Caki2 (cell line): Measurements from ENCODE around the gene PTPRM. TPM values are rescaled to one million over a fixed set of nuclear protein-coding genes. Genes with fewer than 3 reads are reported as not detected.

Experiments used
- DNase-seq: peaks from one replicate; pipeline ENCODE4 v3.0.0-alpha.2; 2015; ENCODE audit warnings: low read depth
- in situ Hi-C: cut with HindIII; loops from 2 replicates; pipeline ENCODE4 v1.10.0; 2016; ENCODE audit warnings: low sequenced_read_pairs, low pct_unique_long_range_greater_than_20kb, mixed read lengths
- total RNA-seq: library from RNA; depleted of rRNA; stranded (reverse); fragments of >200 nt; shearing (Covaris generic); gene quantifications from 2 replicates; pipeline ENCODE4 v1.2.3, GENCODE V29; 2014; ENCODE audit warnings: low replicate concordance

PTPRM gene
- total RNA-seq, 1 experiment from 2014 or later = 29.1 TPM

DNA sequence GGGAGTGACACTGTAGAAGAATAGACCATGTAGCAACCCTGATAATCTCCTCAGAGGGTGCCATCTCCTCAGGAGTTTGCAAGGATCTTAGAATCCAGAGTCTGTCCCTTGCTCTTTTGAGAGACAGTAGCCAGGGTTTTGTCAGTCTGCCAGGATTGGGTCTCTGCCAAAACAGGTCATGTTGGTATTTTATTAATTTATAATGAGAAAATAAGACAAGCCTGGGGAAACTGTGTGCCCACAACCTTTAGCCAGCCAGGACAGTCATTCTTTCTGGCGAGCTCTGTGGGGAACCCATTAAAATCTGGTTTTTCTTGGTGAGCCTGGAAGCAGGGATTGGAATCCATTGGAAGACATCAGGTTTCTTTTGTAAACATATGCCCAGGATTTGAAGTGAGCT lies 78.6 kb downstream of the PTPRM start:
- DNase-seq = no peak
- in situ Hi-C loops = no loop called here

DNA sequence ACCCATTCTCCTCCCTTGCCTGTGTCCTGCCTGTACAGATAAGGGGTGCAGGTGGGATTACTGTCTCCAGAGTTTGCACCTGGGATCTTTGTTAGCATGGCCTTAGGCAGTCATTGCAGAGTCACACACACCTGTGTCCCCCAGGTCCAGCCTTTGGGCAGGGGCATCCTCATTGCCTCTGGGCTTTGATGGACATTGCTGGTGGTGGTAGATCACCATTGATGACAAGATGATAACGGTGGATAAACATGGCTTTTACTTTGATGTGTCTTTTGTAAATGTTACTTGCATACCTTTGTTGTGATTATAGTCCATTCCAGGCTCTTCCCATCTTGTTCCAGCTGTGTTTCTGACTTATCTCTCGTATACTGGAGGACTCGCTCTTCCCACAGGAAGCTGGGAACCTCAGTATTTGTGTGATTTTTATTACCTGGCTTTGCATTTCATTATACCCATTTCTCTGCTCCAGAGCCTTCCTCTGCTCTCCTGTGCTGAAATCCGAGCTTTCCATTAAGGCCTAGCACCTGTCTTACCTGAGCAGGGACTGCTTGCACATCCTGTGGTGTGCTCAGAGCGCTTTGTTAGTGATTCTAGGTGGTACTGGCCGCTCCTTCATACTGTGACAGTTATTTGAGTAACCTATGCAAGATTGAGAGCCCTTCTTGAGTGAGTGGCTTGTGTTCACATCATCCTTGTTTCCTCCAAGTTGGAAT lies 79.2 kb downstream of the PTPRM start:
- in situ Hi-C loops = no loop called here
- DNase-seq = no peak

DNA sequence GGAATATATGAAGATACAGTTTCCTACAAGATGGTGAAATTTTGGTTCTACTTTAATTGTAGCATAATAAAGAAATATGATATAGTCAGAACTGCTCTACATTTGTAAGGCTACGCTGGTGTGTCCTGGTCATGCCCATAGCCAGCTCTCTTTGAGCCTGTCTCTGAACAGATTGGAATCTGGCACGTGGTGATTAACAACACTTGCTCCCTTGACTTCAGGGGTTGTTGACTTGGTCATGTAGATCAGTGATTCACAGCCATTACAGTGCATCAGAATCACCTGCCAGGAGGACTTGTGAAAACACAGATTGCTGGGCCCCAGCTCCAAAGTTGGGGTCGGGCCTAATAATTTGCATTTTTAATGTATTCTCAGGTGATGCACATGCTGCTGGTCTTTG lies 80.4 kb downstream of the PTPRM start:
- in situ Hi-C loops = no loop called here
- DNase-seq = no peak

DNA sequence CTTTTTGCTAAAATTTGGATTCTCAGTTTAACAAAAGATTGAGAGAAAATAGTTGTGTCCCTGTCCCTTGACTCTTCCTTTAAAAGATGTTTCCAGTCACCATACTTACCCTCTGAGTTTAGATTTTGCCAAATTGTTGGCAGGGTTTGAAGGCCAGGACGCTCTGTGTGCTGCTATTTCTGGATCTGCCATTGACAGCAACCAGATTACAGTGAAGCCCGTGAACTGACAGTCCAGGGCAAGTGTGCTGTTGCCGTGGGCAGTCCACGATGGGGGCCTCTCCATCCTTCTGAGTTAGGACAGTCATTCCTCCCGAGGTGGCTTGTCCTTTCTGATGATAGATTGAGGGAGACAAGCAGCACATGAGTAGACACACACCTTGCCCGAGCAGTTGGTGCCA lies 89.9 kb downstream of the PTPRM start:
- in situ Hi-C loops = no loop called here
- no peak for DNase-seq

DNA sequence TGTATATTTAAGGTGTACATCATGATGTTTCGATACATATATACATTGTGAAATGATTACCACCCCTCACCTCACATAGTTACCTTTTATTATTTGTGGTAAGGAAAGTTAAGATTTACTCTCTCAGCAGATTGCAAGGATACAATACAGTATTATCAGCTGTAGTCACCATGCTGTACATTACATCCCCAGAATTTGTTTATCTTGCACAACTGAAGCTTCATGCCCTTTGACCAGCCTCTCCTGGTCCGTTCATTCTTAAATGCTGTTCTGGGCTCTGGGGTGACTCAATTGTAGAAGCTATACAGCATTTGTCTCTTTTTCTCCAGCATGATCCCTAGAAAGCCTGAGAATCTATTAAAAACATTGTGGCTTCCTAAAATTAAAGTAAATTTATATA lies 90.8 kb downstream of the PTPRM start:
- no peak for DNase-seq
- in situ Hi-C loops = no loop called here

DNA sequence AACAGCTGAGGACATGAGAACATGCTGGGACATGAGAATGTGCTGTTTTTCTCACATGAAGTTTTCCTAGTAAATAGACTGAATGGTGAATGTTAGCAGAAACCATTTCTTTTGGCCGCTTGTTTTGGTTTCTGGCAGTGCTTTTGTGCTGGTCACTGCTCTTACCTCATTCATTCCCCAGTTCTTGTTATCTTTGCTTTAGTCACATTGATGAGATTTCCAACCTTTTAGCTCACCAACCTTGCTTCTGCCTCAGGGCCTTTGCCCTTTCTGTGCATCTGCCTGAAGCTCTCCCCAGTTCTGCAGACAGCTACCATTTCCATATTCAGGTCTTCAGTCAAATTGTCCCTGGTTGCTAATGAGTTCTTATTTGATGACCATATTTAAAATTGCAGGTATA lies 91.6 kb downstream of the PTPRM start:
- in situ Hi-C loops = no loop called here
- no peak for DNase-seq

DNA sequence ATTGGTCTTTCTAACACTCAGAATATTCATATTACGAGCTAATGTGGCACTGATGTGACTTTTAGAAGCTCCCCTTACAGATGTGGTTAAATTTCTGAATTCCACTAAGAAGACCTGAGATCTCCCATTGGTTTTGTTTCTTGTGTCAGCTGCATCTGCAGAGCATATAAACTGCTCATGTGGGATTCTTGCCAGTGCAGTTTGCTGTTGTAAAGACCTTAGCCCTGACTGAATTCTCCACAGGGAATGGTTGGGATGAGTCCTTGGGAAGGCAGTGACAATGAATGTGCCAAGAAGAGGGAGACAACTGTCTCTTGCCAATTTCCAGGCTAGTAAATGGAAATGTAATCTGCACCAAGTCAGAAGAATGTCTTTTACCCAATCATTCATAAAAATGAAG lies 94.1 kb downstream of the PTPRM start:
- in situ Hi-C loops = no loop called here
- DNase-seq = no peak

DNA sequence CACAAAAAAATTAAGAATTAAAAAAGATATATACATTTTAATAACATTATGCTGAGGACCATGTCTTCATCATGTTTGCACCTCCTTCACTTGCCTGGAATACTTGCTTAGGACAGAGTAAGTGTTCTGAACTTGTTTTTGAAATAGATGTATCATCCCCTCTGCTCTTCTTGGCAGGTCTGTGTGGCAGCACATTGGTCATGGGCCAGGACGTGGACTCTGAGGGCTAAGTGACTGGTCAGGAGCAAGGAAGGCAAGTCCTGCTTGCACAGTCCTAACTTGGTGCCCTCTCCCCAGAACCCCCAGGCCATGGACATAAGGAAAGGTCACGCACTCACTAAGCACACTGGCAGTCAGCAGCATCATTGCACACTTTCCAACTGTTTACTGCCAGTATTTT lies 95.8 kb downstream of the PTPRM start:
- in situ Hi-C loops = no loop called here
- no peak for DNase-seq

DNA sequence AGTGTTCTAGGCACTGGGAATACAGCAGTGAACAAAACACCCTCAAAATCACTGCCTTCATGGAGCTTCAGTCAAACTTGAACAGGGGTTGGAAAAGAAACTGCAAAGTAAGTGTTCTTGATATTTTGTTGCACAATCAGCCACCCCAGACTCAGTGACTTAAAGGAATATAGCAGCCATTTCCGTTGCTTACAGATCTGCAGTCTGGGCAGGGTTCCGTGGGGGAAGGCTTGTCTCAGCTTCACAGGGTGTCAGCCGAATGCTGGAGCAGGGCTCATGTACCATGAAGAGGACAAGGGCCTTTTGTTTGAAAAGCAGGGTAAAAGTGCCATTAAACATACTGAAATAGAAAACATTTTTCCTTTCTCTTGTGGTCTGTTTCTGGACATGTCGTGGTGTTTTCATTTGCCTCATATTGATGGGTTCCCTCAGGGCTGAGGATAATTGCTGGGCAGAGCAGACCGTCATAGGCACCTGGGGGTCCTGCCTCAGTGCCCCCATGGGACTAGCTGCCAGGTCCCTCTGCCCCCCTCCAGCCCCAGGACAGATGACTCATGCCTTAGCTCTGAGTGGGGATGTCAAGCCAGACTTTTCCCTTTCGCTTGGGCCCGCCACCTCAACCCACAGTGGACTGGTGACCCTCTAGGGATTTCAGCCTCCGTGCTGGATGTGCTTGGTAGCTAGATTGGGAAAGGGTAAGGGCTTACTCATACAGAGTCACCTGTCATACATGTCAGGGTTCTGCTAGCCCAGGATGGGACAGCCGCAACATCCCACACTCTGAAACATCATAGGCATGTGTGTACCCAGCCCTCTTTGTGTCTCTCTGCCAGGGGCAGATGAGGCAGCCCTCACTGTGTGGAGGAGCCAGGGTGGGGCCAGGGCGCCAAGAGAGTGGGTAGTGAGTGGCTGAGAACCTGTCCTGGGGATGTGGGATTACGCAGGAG lies 96.5 kb downstream of the PTPRM start:
- in situ Hi-C loops = no loop called here
- DNase-seq = no peak

DNA sequence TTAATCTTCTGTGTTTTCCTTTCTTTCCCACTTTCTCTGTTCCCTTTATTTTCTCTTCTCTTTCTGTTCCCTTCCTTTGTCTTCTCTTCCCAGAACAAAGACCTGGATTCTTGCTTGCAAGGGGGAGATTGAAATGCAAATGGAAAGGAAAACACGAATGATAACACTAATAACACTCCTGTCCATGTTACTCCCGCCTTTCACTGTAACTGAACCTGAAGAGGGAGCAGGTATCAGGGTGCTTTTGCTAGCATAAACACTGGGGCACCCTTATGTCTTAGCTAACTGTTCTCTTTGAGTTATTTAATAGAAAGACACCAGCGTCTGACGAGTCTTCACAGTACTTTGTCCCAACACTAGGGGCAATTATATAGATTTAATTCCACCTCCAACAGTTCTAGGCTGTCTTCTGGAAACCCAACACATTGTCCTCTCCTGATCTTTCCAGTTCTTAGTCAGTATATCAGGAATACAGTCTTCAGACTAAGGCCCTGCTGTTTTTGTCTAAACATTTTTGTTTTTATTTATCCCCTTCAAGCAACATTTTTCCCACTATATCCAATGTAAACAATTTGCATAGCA lies 99.2 kb downstream of the PTPRM start:
- in situ Hi-C loops = no loop called here
- no peak for DNase-seq

DNA sequence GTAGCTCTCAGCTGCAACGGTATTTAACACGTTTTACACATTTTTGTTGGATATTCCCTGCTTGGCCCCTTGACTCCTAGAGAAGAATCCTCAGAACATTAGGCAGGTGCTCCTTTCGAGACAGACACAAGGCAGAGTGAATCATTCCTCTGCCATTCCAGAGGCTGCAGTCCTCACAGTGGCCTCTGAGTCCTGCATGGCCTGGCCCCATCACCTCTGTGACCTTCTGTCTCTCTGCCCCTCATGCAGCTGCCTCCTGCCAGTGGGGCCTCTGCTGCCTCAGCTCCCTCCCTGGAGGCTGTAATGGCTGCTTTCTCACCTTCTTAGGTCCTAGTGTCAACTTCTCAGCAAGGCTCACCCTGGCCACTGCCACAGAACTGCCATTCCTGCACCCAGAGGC lies 101.3 kb downstream of the PTPRM start:
- in situ Hi-C loops = no loop called here
- no peak for DNase-seq

DNA sequence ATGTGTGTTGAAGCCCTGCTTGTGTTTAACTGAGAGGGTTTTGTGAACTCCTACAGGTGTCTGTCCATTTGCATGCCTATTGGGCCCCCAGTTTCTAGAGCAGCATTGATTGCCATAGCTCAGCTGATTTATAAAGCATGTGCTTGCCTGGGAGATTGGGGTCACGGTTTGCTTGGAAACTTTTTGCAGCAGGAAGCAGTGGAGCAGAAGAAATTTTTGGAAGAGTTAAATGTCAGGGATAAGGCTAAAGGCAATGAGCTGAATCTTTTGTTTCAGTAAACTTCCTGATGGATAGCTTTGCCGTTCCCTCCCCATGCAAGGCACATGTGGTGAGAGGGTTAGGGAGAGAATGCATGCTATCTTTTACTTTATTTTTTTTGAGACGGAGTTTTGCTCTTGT lies 102.2 kb downstream of the PTPRM start:
- no peak for DNase-seq
- in situ Hi-C loops = no loop called here

DNA sequence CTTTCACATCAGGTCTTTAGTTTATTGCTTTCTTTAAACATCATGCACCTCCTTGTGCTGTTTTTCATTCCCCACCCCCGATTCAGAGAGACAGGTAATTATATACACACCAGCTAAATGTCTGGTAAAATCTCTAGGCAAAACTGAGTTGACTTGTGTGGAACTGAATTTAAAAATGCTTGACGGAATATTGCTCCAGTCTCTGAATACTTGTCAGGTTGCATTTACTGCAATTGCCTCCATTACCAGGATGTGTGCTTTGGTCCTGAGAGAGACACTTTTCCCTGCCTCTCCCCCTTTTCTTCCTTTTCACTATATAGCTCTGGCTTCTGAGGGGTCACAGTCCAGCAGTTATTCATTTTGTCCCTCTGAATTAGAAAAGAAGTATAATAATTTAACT lies 104.0 kb downstream of the PTPRM start:
- no peak for DNase-seq
- in situ Hi-C loops = no loop called here

DNA sequence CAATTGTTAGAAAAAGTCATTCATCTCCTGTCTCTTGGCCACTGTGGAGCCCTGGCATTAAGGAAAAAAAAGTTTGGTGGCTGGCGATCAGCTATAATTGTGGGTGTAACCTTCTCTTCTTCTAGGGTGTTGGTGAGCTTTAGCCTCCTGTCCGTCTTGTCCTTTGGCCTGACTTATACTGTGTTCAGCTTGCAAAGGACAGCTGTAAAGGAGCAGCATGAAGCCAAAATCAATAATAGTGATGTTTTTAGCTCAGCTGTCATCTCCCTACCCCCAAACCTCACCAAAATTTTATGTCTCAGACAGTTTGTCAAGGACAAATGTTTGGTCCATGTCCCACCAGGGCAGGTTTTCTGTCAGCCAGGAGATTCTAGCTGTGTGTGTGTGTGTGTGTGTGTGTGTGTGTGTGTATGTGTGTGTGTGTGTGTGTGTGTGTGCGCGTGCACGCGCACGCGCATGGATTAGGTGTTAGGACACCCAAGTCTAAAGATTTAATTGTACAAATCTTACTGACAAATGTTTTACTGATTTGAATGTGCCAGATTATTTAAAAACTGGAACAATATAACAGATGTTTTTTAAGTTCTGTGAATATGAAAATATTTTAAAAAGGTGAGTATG lies 109.2 kb downstream of the PTPRM start:
- in situ Hi-C loops = no loop called here
- DNase-seq = no peak

DNA sequence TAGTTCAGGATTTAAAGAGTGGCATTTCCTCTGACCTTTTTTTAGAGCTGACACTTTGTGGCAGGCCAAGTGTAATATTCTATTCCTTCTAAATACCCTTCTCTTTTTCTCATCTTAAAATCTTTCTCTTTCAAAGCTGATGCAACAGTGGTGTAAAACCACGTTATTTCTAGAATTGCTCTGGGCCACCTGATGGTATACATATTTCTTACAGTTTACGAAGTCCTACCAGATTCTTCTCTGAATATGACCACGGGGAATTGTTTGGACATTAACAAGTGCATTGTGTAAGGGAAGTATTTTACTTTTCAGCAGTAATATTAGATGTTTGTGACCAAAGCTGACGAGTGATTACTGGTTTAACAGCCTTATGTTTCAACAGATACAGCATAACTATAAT lies 109.9 kb downstream of the PTPRM start:
- no peak for DNase-seq
- in situ Hi-C loops = no loop called here

DNA sequence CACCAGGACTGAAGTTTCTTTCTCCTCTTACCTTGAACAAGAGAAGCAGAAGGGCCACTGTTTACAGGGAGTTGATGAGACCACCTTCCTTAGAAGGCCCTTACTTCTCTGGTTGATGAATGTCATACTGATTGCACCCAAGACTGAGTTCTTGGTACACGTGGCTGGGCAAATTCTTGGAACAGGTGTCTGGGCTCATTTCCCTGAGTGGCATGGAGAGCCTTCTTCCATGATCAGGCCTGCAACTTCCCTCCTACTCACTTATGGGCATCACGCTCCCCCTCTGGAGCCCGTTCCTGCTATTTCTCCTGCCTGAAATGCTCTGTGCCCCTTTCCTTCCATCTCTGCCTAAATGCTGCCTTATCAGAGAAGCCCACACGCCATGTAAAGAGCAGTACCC lies 110.3 kb downstream of the PTPRM start:
- in situ Hi-C loops = no loop called here
- no peak for DNase-seq

DNA sequence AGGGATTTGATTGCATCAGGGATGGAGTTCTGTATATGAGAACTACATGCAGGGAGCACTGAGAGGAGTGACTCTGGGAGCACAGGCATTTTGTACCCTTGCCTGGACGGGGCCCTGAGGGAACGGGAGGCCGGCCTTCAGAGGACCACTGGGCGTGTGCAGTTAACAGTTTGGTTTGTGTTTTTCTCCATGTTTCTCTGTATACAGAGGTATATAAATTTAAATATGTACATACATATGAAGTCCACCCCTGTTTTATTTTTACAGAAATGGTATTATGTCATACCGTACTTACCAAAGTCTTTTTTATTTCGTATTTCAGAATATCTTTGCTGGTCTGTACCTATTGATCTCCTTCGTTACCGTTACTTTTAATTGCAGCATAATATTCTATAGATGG lies 111.3 kb downstream of the PTPRM start:
- DNase-seq = no peak
- in situ Hi-C loops = no loop called here

DNA sequence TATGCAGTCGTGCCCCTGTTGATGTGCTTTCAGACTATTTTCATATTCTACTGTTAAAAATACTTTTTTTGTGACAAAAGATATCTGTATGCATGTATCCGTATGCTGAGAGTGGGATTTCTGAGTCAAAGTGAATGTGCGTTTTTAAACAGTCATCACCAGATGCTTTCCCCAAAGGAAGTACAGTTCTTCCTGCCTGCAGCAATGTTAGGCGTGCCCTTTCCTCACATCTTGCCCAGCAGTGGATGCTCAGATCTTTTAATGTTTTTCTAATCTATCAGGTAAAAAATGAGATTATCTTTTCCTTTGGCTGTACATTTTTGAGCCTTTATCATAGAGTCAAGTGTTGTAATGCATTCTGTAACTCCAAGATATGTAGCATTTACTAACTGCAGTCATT lies 111.7 kb downstream of the PTPRM start:
- in situ Hi-C loops = no loop called here
- DNase-seq = no peak

DNA sequence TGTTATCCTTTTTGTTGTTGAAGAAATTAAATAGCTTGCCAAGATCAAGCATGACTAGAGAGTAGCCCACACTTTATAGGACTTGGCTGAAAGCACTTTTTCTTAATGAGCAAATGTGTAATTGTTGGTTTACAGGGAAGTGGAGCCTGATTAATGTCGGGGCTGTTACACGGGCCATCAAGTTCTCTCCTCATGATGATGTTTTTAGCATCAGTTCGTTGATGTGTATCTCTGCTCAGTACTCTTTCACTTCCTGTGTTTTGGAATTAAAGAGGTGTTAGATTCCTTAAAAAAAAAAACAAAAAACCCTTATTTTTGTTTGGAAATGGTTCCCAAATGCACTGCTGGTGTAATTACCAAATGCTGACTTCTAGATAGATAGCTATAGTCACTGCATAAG lies 114.2 kb downstream of the PTPRM start:
- no peak for DNase-seq
- in situ Hi-C loops = no loop called here
